Uterus (tissue), 2 donors: Measurements from ENCODE around the gene FUBP1.

Experiments used
- CTCF ChIP-seq, 4 experiments: fragments of 200-600 bp in 2 of 4; fragments of 450-650 bp in 2 of 4; sonication (generic) in 2 of 4; IDR thresholded peaks; one replicate each; pipeline ENCODE4 v1.5.1; 2016 to 2019; ENCODE audit warnings: antibody characterized with exemption in 4 of 4, mild to moderate bottlenecking in 2 of 4, moderate library complexity in 1 of 4
- POLR2A ChIP-seq, 2 donors: fragments of 450-650 bp; IDR thresholded peaks; one replicate each; pipeline ENCODE4 v1.6.1; 2016; ENCODE audit warnings: antibody characterized with exemption in 2 of 2, mild to moderate bottlenecking in 1 of 2, moderate library complexity in 1 of 2

DNA sequence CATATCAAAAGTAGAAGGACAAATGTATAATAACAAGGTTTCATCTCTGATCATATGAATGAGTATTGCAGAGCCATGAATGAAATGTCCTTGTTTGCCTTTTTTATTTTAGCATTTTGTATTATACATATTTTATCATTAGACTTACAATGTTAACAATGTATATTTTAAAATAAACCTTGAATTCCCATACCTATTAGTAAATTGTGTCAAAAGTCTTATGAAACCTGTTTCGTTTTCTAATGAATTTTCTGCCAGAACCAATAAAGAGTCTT lies 26.5 kb upstream of the FUBP1 start:
- no peak for TF ChIP-seq POLR2A (IDR thresholded peaks at IDR 0.05)
- no peak for TF ChIP-seq CTCF (IDR thresholded peaks at IDR 0.05)
